ENCODE results near the gene BCL2L1. TPM values are rescaled to one million over a fixed set of nuclear protein-coding genes. Genes with fewer than 3 reads are reported as not detected.

BCL2L1 gene
- polyA plus RNA-seq, 3 donors = 75.0 to 80.7 (median 78.0) TPM

GRCh38 chr20:31746068-31746878, 23.6 kb upstream of the BCL2L1 start:
- no peak for DNase-seq (ENCODE audit: extremely low read depth in 1 of 11, low read depth in 9 of 11, low spot score in 4 of 11)

GRCh38 chr20:31740656-31741323, 18.1 kb upstream of the BCL2L1 start:
- no peak for DNase-seq (ENCODE audit: extremely low read depth in 1 of 11, low read depth in 9 of 11, low spot score in 4 of 11)

DNA sequence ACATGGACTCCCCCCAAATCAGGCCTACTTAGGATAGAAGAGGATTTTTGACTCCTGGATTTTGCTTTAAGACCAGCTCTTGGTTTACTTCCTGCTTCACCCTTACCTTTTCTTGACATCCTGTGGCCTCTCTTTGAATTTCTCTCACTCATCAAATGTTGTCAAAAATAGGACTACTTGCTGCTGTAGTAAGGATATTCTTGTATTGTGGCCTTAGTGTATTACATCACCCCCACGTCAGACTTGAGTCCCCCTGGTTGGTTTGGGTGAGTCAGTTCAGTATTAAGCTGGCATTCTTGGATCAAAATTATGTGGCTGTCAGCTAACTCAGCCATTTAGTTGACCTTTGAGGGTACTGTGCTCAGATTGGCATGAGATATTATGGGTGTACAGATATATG, 17.5 kb upstream of the BCL2L1 start:
- no peak for DNase-seq (ENCODE audit: extremely low read depth in 1 of 11, low read depth in 9 of 11, low spot score in 4 of 11)

DNA sequence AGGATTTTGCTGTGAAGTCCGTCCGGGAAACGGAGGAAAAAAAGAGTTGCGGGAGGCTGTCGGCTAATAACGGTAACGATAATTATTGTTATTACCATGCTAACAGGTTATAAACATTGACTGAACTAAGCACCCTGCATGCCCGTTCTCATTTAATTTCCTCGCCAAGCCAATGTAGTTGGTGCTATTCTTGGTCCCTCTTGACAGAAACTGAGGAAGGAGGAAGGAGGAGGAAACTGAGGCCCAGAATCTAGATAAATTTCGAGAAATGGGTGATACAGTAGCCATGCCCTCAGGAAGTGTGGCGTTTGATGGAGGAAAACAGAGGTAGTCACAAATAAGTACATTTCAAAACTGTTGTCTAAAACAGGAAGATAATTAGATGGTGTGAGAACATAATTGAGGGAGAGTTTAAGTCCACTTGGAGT, 16.9 kb upstream of the BCL2L1 start:
- no peak for DNase-seq (ENCODE audit: extremely low read depth in 1 of 11, low read depth in 9 of 11, low spot score in 4 of 11)

DNA sequence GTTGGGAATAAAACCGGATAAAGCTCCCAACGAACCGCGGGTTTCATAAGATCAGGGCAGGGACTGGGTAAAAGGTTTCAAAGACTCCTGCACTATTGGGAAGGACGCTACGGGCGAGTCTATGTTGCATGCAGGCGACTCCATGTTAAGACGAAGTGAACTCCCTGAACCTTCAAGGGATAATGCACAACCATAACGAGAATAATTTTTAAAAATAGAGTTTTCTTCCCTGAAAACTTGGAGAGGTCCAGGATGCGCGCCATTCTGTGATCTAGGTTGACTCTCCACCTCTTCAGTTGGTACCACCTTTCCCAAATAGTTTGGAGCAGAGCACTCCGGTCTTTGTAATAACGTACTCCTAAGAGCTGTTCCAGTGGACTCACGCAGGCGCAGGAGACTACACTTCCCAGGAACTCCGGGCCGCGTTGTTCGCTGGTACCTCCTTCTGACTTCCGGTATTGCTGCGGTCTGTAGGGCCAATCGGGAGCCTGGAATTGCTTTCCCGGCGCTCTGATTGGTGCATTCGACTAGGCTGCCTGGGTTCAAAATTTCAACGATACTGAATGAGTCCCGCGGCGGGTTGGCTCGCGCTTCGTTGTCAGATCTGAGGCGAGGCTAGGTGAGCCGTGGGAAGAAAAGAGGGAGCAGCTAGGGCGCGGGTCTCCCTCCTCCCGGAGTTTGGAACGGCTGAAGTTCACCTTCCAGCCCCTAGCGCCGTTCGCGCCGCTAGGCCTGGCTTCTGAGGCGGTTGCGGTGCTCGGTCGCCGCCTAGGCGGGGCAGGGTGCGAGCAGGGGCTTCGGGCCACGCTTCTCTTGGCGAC, 16.3 kb upstream of the BCL2L1 start, which contains the start of gene TPX2:
TPX2 (plus strand) TSS at position 562 of the 821 bp plus-strand sequence. CDS start 18,187 bp downstream, outside the sequence.
- DNase-seq (ENCODE audit: extremely low read depth in 1 of 11, low read depth in 9 of 11, low spot score in 4 of 11) = peak; percentile 90 to 98 (median 94)

- DNase-seq (ENCODE audit: extremely low read depth in 1 of 11, low read depth in 9 of 11, low spot score in 4 of 11) = no peak
These were observed 8.7 kb upstream of the BCL2L1 start for GRCh38 chr20:31731321-31731717.

GRCh38 chr20:31723319-31724078, 831 bp upstream of the BCL2L1 start:
- peak; percentile 94 to 99 (median 97) for DNase-seq (ENCODE audit: extremely low read depth in 1 of 11, low read depth in 9 of 11, low spot score in 4 of 11)

- DNase-seq (ENCODE audit: extremely low read depth in 1 of 11, low read depth in 9 of 11, low spot score in 4 of 11) = no peak
These were observed 326 bp upstream of the BCL2L1 start for GRCh38 chr20:31723069-31723318.

- DNase-seq (ENCODE audit: extremely low read depth in 1 of 11, low read depth in 9 of 11, low spot score in 4 of 11) = no peak
These were observed 1.0 kb downstream of the BCL2L1 start for GRCh38 chr20:31721408-31722256.

DNA sequence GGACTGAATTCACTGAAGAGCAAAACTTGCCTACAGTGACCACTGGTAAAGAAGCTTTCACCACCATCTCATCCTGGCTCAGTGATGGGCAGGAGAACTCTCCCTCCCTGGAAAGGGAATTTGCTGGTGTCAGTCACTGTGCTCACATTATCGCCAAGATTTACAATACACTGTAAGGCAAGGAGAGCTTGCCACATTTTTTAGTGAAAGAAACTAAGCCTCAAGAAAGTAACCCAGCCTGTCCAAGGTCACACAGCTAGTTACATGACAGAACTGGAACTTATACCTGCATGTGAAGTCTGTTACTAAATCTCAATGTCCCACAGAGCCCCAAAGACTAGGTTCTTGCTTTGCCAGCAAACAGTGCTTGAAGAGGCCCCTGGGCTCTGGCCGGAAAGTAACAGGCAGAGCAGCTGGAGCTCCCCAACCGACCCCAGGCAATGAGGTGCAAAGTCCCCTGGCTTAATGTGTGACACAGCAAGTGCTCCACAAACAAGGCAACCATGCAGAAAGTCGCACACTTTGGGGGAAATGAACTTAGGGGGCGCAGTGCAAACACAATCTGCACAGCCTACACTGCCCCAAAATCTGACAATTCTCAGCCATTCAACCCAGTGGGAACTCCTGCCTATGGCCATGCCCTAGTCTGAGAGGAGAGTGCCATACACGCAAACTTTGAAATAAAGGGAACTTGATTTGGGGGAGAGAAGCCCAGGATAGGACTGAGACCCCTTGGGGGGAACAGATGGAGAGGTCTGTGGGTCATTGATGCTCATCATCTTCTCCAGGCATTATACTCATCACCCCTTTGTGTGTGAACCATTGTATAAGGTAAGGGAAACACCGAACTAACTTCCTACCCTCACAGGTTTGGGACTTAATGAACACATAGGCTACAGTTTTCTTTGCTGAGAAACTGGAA, 1.9 kb downstream of the BCL2L1 start:
- DNase-seq (ENCODE audit: extremely low read depth in 1 of 11, low read depth in 9 of 11, low spot score in 4 of 11) = peak in 1 of 11 donors; percentile 60

DNA sequence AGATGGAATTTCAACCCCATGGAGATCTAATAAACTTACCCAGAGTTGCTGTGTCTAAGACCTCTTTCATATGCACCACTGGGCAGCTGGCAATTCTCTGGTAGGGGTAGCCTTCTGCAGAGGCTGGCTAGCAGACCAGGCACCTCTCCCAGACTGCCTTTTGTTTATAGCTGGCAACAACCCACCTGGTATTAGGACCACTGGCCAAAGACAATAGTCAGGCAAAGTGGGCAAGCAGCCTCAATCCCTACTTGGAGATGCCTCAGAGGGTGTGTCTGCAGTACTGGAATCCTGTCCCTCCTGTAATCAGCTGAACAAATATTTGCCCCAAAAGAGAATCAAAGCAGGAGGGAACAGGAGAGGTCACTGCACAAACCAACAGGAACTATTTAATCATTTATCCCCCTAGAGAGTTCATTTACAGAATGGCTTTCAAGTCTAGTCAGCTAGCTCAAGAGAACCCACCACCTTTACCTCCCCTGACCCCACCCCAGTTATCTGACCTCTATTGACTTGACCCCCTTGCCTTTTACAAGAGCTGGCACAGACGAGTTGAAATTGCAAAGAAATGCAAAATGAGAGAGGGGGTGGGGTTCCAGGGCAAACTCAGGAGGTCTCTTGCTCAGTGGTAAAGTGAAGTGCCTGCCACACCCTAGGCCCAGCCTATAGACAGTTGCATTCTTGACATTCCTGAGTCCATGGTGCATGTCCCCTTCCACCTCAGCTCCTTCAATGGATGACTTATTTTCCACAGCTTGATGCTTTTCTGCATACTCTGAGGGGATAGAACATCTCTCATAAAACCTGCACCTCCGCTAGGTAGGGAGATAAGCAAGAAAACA, 2.8 kb downstream of the BCL2L1 start:
- DNase-seq (ENCODE audit: extremely low read depth in 1 of 11, low read depth in 9 of 11, low spot score in 4 of 11) = peak in 3 of 11 donors; percentile 45 to 80 (median 53)

- no peak for DNase-seq (ENCODE audit: extremely low read depth in 1 of 11, low read depth in 9 of 11, low spot score in 4 of 11)
These were observed 3.6 kb downstream of the BCL2L1 start for GRCh38 chr20:31718952-31719643.

DNA sequence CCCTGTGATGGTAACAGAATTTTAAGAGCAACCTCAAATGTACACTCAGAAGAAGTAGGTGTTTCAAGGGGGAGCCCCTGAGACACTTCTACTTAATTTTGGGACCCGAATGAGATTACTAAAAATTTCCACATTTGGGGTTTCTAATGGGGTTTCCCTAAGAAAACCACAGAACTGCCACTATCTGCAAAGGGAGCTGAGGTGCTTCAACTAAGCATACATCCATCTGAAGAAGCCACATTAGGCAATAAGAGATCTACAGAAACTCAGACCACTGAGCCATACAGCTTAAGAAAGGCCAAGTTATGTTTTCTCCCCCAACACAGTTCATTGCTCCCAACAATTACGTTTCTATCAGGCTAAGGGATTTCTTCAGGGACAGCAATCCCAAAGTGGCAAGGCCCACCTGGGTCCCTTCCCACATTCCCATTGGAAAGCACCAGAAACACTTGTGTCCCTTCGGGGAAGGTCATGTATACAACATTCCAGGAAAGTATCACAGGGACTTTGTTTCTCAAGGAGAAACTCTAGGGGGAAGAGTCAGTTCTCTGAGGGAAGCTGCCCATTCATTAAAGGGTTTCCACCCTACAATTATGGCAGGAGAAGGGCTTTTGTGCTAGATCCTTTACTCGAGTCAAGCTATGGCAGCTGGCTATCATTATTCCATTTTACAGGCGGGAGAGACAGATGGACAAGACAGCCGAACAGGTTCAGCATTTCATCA, 5.0 kb downstream of the BCL2L1 start:
- no peak for DNase-seq (ENCODE audit: extremely low read depth in 1 of 11, low read depth in 9 of 11, low spot score in 4 of 11)

GRCh38 chr20:31716818-31717477, 5.7 kb downstream of the BCL2L1 start:
- DNase-seq (ENCODE audit: extremely low read depth in 1 of 11, low read depth in 9 of 11, low spot score in 4 of 11) = no peak

DNA sequence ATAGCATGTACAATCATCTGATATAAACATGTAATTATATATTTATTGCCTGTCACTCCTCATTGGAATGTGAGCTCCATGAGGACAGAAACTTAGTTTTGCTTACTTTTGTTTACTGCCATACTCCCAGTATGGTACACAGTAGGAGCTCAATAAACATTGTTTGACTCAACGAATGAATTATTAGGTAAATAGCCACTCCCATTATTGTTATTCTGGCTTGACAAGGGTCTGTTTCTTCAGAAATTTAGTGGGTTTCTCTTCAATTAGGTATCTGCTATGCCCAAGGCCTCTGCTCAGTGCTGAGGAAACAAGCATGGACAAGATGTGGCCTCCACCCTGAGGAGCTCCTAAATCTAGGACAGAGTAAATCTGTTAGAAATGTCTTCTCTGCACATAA, 6.3 kb downstream of the BCL2L1 start:
- DNase-seq (ENCODE audit: extremely low read depth in 1 of 11, low read depth in 9 of 11, low spot score in 4 of 11) = no peak

All from renal cortex interstitium (tissue), 11 donors.